Measurements from ENCODE around the gene LRRC1. TPM values are rescaled to one million over a fixed set of nuclear protein-coding genes. Genes with fewer than 3 reads are reported as not detected.

Gene LRRC1
- total and polyA plus RNA-seq, 2 donors (not counting 3 experiments of a cell fraction or from before 2014, with no cell fraction given): 5.6 to 11.7 TPM

DNA sequence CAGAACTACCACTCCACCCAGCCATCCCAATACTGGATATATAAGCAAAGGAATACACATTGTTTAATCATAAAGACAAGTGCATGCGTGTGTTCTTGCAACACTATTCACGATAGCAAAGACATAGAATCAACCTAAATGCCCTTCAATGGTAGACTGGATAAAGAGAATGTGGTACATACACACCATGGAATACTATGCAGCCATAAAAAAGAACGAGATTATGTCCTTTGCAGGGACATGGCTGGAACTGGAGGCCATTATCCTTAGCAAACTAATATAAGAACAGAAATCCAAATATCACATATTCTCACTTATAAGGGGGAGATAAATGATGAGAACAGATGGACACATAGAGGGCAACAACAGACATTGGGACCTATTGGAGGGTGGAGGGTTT lies 156.6 kb downstream of the LRRC1 start:
- Histone ChIP-seq H4K20me1 (replicated peaks; ENCODE audit: control insufficient read depth, extremely low read depth, insufficient read depth, low read length) (no peaks in the 10 kb centered on the region), H3K9me1 (replicated peaks; ENCODE audit: control insufficient read depth, extremely low read depth, insufficient read depth, low read length) (no peaks in the 10 kb centered on the region), H3K27me3 (ENCODE audit: control insufficient read depth in 2 of 2, insufficient read depth in 2 of 2, low read length in 2 of 2) (no peaks in the 10 kb centered on the region), H3K9ac (replicated peaks; ENCODE audit: extremely low read depth, insufficient read depth, low read length) (no peak overlapping the region), H3K27ac (ENCODE audit: insufficient read depth, low read depth, low read length) (no peak overlapping the region), H3K79me2 (ENCODE audit: control insufficient read depth, insufficient read depth, low read length) (no peaks in the 10 kb centered on the region), H3K4me1 (ENCODE audit: control insufficient read depth, extremely low read depth, insufficient read depth, low read length) (no peaks in the 10 kb centered on the region), H2AFZ (ENCODE audit: low read depth, low read length) (no peak overlapping the region), H3K4me2 (ENCODE audit: insufficient read depth, low read length) (no peak overlapping the region), H3K36me3 (ENCODE audit: control insufficient read depth in 2 of 2, extremely low read depth in 1 of 2, insufficient read depth in 2 of 2, low read length in 2 of 2) (no peaks in the 10 kb centered on the region), H3K9me3 (replicated peaks; ENCODE audit: control insufficient read depth, insufficient read depth, low read length) (no peaks in the 10 kb centered on the region), H3K4me3 (replicated peaks in 1 of 3; ENCODE audit: insufficient read depth in 1 of 3, low read depth in 1 of 3, low read length in 3 of 3) (no peak overlapping the region)
- FAIRE-seq: no peak
- dilution Hi-C loops (cut with MboI; ENCODE audit: extremely low pct_ligation_motif_present, low sequenced_read_pairs) (no loop called here), intact Hi-C loops (cut with micrococcal nuclease) (no loop called here)
- TF ChIP-seq POLR2AphosphoS5 (IDR thresholded peaks at IDR 0.05; ENCODE audit: insufficient read depth, low read depth, low read length) (no peak), GATA2 (IDR thresholded peaks at IDR 0.05; ENCODE audit: insufficient read depth, insufficient read length, low read depth, low read length) (no peak), MYC (IDR thresholded peaks at IDR 0.05; ENCODE audit: low read depth, low read length) (no peak), FOS (IDR thresholded peaks at IDR 0.05; ENCODE audit: borderline replicate concordance, insufficient read depth, low read length) (no peak), EZH2 (IDR thresholded peaks at IDR 0.05; ENCODE audit: borderline replicate concordance, low read depth, low read length, severe bottlenecking) (no peak), JUN (IDR thresholded peaks at IDR 0.05; ENCODE audit: borderline replicate concordance, insufficient read depth, insufficient read length, low read depth) (no peak), POLR2A (IDR thresholded peaks at IDR 0.05; ENCODE audit: low read depth, low read length) (no peak)
- TF ChIP-seq, protein P1, sequence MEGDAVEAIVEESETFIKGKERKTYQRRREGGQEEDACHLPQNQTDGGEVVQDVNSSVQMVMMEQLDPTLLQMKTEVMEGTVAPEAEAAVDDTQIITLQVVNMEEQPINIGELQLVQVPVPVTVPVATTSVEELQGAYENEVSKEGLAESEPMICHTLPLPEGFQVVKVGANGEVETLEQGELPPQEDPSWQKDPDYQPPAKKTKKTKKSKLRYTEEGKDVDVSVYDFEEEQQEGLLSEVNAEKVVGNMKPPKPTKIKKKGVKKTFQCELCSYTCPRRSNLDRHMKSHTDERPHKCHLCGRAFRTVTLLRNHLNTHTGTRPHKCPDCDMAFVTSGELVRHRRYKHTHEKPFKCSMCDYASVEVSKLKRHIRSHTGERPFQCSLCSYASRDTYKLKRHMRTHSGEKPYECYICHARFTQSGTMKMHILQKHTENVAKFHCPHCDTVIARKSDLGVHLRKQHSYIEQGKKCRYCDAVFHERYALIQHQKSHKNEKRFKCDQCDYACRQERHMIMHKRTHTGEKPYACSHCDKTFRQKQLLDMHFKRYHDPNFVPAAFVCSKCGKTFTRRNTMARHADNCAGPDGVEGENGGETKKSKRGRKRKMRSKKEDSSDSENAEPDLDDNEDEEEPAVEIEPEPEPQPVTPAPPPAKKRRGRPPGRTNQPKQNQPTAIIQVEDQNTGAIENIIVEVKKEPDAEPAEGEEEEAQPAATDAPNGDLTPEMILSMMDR (IDR thresholded peaks at IDR 0.05; ENCODE audit: extremely low read depth in 1 of 2, insufficient read depth in 1 of 2, low read depth in 1 of 2, low read length in 2 of 2): no peak
- TF ChIP-seq, protein P2, sequence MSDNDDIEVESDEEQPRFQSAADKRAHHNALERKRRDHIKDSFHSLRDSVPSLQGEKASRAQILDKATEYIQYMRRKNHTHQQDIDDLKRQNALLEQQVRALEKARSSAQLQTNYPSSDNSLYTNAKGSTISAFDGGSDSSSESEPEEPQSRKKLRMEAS (IDR thresholded peaks at IDR 0.05; ENCODE audit: insufficient read depth, insufficient read length): no peak
- DNase-seq (ENCODE audit: low read depth, low spot score): no peak
- no TSS peak for BruUV-seq (replicated peaks)
- ChIA-PET CTCF (interaction anchor here (1.4 kb wide), 1 partner anchor 233 kb away, joined by 5 read pairs; no protein-coding TSS in a partner anchor), POLR2A (no interaction called here)
